ENCODE data around the gene CCDC144A.
"Not testable (repeated sequence)": the region's sequence is repeated elsewhere in the genome, so short reads cannot be mapped to it uniquely, and the experiment has no call there.

Gene CCDC144A

GRCh38 chr17:16757520-16757919 is 67.5 kb downstream of the CCDC144A start:
- not testable (repeated sequence) for DNase-seq (ENCODE audit: low read depth, low spot score)

GRCh38 chr17:16758177-16758576 is 68.1 kb downstream of the CCDC144A start:
- DNase-seq (ENCODE audit: low read depth, low spot score) = not testable (repeated sequence)

GRCh38 chr17:16768290-16769175 is 78.5 kb downstream of the CCDC144A start:
- DNase-seq (ENCODE audit: low read depth, low spot score) = not testable (repeated sequence)

- not testable (repeated sequence) for DNase-seq (ENCODE audit: low read depth, low spot score)
These were observed 82.5 kb downstream of the CCDC144A start for GRCh38 chr17:16772394-16773145.

GRCh38 chr17:16773146-16773522 is 83.1 kb downstream of the CCDC144A start:
- not testable (repeated sequence) for DNase-seq (ENCODE audit: low read depth, low spot score)

- DNase-seq (ENCODE audit: low read depth, low spot score) = not testable (repeated sequence)
These were observed 97.8 kb downstream of the CCDC144A start for GRCh38 chr17:16787851-16788250.

GRCh38 chr17:16788889-16789536 is 99.0 kb downstream of the CCDC144A start:
- DNase-seq (ENCODE audit: low read depth, low spot score) = not testable (repeated sequence)

- DNase-seq (ENCODE audit: low read depth, low spot score) = not testable (repeated sequence)
These were observed 99.6 kb downstream of the CCDC144A start for GRCh38 chr17:16789622-16790021.

- not testable (repeated sequence) for DNase-seq (ENCODE audit: low read depth, low spot score)
These were observed 100.4 kb downstream of the CCDC144A start for GRCh38 chr17:16790313-16790871.

GRCh38 chr17:16794215-16794614 is 104.2 kb downstream of the CCDC144A start:
- DNase-seq (ENCODE audit: low read depth, low spot score) = not testable (repeated sequence)

GRCh38 chr17:16795894-16796293 is 105.9 kb downstream of the CCDC144A start:
- not testable (repeated sequence) for DNase-seq (ENCODE audit: low read depth, low spot score)

- not testable (repeated sequence) for DNase-seq (ENCODE audit: low read depth, low spot score)
These were observed 114.8 kb downstream of the CCDC144A start for GRCh38 chr17:16804851-16805250.

- DNase-seq (ENCODE audit: low read depth, low spot score) = not testable (repeated sequence)
These were observed 116.6 kb downstream of the CCDC144A start for GRCh38 chr17:16806599-16806998.

GRCh38 chr17:16807620-16808019 is 117.6 kb downstream of the CCDC144A start:
- DNase-seq (ENCODE audit: low read depth, low spot score) = not testable (repeated sequence)

GRCh38 chr17:16810236-16810635 is 120.2 kb downstream of the CCDC144A start:
- not testable (repeated sequence) for DNase-seq (ENCODE audit: low read depth, low spot score)

GRCh38 chr17:16812126-16812525 is 122.1 kb downstream of the CCDC144A start:
- not testable (repeated sequence) for DNase-seq (ENCODE audit: low read depth, low spot score)

GRCh38 chr17:16814439-16814838 is 124.4 kb downstream of the CCDC144A start:
- DNase-seq (ENCODE audit: low read depth, low spot score) = no peak

GRCh38 chr17:16817201-16817600 is 127.2 kb downstream of the CCDC144A start:
- DNase-seq (ENCODE audit: low read depth, low spot score) = no peak

GRCh38 chr17:16817940-16818339 is 127.9 kb downstream of the CCDC144A start:
- not testable (repeated sequence) for DNase-seq (ENCODE audit: low read depth, low spot score)

GRCh38 chr17:16818340-16818739 is 128.3 kb downstream of the CCDC144A start:
- DNase-seq (ENCODE audit: low read depth, low spot score) = no peak
